ENCODE data around the gene NELFCD.
A peak's percentile ranks its signal among the peaks of the same experiment; 100 is the strongest.
"Not testable (repeated sequence)": the region's sequence is repeated elsewhere in the genome, so short reads cannot be mapped to it uniquely, and the experiment has no call there.

NELFCD gene

GRCh38 chr20:59010321-59010994, 29.4 kb downstream of the NELFCD start:
- DNase-seq: no peak

- DNase-seq: peak; percentile 88 to 91
Observed at GRCh38 chr20:59010995-59011873, 30.2 kb downstream of the NELFCD start.

DNA sequence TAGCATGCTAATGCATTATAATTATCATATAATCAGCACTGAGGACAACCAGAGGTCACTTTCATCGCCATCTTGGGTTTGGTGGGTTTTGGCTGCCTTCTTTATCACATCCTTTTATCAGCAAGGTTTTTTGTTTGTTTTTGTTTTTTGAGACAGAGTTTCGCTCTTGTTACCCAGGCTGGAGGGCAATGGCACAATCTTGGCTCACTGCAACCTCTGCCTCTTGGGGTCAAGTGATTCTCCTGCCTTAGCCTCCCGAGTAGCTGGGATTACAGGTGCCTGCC, 30.8 kb downstream of the NELFCD start:
- not testable (repeated sequence) for DNase-seq

GRCh38 chr20:59013031-59013951, 32.2 kb downstream of the NELFCD start:
- DNase-seq: no peak

DNA sequence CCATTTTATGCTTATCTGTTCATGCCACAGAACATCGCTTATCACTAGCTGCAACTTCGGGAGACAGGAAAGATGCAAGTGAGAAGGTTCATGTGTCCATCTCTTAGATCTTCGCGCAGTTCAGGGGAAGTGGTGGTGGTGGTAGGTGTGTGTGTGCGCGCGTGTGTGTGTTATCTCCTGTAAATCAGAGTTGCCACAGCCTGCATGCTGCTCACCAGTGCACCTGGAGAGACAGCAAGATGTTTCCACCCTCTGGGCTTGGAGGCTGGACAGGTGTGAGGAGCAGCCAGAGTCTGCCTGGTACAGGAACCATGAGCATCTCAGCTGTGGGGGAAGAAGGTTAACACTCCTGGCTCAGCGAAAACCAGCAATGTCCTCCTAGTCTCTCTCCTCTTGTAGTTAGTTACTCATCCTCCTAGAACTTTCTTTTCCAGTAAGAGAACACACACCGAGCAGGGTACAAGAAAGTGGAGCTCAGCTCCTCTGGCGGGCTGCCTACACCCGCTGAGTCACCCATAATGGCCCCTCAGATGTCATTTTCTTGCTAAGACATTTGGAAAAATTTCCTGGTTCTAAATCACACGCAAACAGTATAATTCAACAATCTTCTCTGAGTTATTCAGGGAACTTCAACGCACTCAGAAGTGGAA, 33.0 kb downstream of the NELFCD start:
- DNase-seq: no peak

GRCh38 chr20:59014680-59015389, 33.8 kb downstream of the NELFCD start:
- no peak for DNase-seq

GRCh38 chr20:59015411-59015810, 34.4 kb downstream of the NELFCD start:
- DNase-seq: no peak

- DNase-seq: no peak
Observed at GRCh38 chr20:59015812-59016711, 35.0 kb downstream of the NELFCD start.

DNA sequence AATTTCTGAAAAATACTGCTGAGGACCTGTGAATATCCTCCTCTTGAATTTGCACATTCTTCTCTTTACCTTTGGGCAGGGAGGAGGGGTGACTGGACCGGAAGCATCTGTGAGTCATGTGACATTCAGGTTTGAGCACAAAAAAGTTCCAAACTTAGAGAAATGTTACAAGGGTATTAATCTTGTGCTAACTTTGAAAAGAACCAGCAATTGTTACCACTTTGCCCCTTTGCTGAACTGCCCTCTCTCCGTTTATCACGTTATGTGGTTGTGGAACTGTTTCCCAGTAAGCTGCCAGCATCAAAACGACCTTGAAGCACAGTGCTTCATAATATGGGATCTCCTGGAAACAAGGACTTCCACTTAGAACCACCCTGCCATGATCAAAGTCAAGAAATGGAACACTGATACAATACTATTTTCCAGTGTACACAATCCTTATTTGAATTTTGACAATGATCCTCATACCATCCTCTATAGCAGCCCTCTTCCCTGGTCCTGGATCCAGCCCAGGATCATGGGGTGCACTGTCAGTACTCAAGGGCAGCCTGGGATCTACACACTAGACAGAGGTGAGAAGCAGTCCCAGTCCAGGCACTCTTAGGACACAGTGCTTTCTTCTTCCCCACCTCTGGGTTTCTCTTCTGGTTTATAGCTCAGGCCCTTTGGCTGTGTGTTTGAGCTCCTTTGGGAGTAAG, 35.9 kb downstream of the NELFCD start:
- DNase-seq: no peak

GRCh38 chr20:59017493-59018231, 36.6 kb downstream of the NELFCD start:
- DNase-seq: no peak

GRCh38 chr20:59018817-59019216, 37.8 kb downstream of the NELFCD start:
- no peak for DNase-seq

DNA sequence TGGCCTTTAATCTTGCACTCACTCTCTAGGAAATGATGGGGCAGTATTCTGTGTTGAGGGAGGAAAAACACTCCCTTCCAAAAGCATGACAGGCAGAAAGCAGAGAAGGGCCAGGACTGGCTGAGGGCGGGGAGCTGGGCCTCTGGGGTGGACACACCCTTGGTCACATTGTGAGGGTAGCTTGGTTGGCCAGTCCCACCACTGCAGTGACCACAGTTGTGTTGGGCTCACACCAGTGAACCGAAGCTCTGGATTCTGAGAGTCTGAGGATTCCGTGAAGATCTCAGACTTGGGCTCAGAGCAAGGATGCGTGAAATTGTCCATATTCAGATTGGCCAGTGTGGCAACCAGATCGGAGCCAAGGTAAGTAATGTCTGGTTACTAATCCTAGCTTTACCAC, 38.2 kb downstream of the NELFCD start, which contains the start of gene TUBB1:
TSS of gene TUBB1 (plus strand) at position 213 of the 400 bp plus-strand sequence. CDS start at position 307, 94 bp downstream.
- no peak for DNase-seq

DNA sequence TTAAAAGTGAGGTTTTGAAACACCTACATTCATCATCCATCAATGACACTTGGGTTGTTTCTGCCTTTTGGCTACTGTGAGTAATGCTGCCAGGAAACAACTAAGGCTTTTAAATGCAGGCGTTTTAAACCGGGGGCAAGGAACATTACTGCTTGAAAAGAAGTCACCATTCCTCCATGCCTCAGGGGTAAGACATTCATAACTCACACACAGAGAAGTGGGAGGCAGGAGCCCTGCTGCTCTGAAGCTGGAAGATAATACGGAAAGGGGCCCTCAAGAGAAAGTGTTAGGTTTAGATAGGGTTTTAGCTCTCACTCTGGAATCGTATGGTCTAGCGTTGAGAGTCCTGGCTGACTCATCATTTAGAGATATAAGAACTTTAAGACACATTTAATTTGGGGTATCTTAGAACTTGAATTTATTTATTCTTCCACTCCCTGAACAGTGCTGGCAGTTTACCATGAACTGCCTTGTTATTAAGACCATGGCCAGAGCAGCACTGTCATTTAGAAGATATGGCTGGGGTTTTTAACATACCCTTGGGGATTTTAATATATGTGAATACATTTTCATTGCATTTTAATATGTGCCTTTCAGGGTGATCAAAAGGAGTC, 40.0 kb downstream of the NELFCD start:
- no peak for DNase-seq

DNA sequence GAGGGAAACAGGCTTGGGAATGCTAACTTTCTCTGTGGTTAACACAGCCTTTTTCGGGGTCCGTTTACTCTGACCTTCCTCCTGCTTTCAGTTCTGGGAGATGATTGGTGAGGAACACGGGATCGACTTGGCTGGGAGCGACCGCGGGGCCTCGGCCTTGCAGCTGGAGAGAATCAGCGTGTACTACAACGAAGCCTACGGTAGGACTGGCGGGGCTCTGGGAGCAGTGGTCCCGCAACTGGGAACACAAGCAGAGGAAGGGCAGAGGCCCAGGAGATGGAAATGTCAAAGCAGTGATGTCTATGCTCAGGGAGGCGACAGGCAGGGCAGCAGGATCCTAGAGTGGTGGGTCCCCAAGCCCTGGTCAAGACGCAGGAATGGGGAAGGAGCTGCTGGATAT, 41.7 kb downstream of the NELFCD start:
- DNase-seq: no peak

- no peak for DNase-seq
Observed at GRCh38 chr20:59023616-59024015, 42.6 kb downstream of the NELFCD start.

GRCh38 chr20:59024111-59024530, 43.1 kb downstream of the NELFCD start:
- no peak for DNase-seq

- no peak for DNase-seq
Observed at GRCh38 chr20:59025086-59025485, 44.0 kb downstream of the NELFCD start.

- no peak for DNase-seq
Observed at GRCh38 chr20:59025511-59025910, 44.5 kb downstream of the NELFCD start.
